Activated naive CD8-positive, alpha-beta T cell treated with anti-CD3 and anti-CD28 coated beads, Interleukin-2, amount 50 U/mL, for 16 hours (primary cell): Measurements from ENCODE around the gene MDH1B.
"Not testable (repeated sequence)": the region's sequence is repeated elsewhere in the genome, so short reads cannot be mapped to it uniquely, and the experiment has no call there.

ENCODE experiments used
- DNase-seq: peaks from one replicate; pipeline ENCODE4 v3.0.0-alpha.2; 2020; ENCODE audit warnings: low read depth, low spot score

MDH1B gene

DNA sequence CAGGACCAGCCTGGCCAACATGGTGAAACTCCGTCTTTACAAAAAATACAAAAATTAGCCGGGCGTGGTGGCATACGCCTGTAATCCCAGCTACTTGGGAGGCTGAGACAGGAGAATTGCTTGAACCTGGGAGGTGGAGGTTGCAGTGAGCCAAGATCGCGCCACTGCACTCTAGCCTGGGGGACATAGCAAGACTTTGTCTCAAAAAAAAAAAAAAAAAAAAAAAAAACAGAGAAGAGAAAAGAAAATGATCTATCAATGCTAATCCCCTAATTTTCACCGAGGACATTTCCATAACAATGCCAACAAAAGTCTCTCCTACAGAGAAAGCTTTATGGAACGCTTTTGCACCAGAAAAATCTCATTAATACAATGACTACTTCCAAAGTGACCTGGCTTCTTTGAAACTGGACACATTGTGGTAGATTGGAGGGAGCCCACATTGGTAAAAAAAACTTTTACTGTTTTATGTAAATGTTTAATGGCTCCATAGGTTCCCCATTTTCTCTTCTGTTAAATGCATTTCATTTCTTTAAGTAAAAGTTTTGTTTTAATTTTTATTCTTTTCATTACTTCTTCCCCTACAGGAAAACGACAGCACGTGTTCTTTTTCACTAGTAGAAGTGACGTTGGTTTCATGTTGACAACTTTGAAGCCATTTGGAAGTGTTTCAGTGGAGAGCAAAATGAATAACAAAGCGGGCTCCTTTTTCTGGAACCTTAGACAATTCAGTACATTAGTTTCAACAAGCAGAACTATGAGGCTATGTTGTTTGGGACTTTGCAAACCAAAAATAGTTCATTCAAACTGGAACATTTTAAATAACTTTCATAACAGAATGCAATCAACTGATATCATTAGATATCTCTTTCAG is 1.2 kb upstream of the MDH1B start:
- DNase-seq: no peak

DNA sequence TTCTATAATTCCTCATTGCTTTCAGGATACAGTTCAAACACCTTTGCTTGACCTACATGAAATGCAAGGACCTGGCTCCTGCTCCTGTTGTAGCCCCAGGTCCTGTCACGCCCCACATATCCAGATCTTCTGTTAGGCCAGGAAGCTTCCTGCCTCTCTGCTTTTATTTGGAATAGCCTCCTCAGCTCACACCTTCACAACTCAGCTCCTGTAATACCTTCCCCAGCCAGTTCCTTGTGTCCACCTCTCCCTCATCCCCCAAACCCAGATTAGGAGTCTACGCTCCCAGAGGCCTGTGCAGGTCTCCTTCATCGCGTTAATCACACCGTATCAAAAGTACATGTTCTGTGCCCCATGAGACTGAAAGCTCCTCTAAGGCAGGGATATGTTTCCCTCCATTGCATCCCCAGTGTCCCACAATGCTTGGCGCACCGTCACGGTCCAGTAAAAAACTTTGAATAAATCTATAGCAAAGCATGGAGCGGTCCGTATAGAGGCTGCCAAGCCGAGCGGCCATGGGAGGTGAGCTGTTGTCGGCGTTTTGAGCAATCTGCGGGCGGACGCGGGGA is 371 bp downstream of the MDH1B start:
- no peak for DNase-seq

DNA sequence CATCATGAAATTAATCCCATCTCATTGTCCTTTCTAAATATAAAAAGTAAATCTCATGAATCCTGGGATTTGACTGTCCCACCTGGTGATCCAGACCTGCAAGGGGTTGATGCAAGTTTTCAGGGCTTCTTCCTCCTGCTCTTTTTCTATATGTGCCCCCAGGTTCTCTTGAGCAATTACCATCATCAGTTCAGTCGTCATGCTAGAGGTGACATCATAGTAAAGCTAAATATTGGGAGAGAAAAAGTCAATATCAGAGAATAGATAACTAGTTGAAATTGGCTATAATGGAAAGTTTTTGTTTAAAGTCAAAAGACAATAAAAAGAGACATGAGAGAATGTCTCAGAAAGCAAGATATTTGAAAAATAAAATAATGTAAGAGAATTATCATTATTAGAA is 8.3 kb downstream of the MDH1B start:
- DNase-seq: no peak

DNA sequence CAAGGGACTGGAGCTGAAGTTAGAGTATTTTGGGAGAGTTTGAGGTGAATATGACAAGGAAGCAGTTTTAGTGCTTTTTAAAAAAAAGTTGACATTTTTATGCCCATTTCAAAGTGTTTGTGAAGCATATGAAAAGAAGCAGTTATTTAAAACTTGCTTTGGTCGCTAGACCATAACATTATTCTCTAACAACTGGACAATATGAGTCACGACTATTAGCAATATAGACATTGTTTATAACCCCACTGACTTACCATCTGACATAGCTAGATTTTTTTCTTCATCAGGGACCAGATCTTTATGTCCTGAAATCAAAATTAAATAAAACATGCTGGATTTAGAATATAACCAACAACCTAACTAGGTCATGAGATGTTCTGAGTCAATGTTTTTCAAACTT is 24.3 kb downstream of the MDH1B start:
- no peak for DNase-seq

DNA sequence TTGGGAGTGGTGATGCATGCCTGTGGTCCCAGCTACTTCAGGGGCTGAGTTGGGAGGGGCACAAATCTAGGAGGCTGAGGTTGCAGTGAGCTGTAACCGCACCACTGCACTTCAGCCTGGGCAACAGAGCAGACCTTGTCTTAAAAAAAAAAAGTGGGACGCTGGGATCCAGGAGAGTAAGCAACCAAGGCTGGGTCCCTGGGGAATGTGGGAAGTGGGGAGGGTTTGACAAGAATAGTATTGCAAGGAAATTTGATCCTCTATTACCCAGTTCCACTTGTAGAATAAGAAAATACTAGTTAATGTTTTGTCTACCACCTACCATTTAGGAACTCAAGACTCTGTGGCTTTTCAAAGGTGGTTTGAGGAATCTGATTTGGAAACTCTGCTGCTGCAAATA is 25.9 kb downstream of the MDH1B start:
- DNase-seq: no peak

DNA sequence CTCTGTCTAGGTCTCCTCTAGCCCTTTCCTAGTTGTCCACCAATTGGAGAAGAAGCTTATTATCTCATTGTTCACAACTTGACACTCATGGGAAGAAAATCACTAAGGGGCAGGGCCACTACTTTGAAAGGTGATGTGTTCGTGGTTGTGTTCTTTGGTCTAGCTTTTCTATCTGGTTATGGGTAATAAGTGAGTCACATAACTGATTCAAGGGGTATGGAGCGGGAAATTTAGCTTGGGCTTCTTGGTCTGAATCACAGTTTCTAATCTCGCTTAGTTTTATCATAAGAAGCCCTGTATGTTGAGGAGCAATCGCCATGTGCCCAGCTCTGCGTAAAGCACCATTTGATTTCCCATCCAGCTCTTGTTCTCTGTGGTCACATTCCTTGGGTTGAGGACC is 28.2 kb downstream of the MDH1B start:
- DNase-seq: no peak

DNA sequence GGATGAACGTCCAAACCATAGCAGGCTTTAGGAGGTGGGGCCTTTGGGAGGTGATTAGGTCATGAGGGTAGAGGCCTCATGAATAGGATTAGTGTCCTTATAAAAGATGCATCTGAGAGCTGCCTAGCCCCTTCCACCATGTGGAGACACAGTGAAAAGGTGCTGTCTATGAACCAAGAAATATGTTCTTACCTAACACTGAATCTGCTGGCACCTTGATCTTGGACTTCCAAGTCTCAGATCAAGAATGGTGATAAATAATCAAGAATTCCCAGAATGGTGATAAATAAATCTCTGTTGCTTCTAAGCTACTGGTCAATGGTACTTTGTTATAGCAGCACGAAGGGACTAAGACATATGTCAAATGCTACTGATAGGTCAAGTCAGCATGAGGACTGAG is 31.8 kb downstream of the MDH1B start:
- no peak for DNase-seq

DNA sequence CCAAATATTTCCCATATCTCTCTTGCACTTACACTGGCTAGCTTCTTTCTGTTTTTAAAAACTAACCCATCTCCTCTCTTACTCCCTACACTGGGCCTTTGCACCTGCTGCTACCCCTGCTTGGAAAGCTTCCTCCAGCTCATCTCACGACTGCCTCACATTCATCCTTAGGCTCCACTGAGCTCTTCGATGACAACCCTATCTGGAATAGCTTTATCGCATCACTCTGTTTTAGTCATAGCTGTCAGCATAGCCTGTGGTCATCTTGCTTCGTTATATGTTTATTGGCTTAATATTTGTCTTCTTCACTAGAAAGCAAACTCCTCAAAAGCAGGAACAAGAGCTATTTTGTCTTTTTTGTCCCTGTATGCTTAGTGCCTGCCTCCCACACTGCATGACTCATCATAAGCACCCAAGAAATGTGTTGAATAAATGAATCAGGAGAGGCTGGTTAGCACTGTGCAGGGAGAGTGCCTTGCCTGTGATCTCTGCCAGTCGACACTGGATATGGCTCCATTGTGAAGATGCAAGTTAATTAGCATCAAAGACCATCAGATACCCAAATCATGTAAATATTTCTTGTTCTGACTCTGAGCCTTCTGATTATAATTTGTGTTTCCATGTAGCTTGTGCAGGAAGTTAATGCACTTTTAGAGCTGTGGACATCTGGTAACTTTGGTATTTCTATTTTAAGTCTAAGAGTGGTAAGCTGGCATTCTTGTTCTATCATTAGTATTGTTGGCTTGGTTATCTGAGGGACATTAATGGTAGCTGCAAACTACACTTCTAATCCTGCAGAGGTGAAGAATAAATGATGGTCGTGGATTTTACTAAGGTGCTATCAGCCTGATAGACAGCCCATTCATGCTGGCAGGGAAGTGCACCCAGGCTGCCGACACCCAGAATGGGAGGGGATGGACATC is 36.6 kb downstream of the MDH1B start:
- no peak for DNase-seq

DNA sequence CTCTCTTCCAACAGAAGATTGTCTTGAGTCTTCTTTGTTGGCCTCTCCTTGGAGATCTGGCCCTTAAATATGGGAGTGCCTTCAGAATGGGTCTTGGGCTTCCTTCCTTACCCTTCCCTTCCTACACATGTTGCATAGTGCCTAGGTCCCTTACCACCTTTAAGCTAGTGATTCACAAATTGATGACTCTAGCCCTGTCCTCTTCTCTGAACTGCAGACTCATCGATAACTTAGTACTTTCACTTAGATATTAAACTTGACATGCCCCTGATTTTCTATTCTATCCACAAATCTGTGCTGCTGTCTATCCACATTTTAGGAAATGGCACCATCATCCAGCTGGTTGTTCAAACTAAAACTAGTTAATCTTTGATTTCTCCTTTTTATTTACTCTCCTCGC is 37.8 kb downstream of the MDH1B start:
- no peak for DNase-seq

DNA sequence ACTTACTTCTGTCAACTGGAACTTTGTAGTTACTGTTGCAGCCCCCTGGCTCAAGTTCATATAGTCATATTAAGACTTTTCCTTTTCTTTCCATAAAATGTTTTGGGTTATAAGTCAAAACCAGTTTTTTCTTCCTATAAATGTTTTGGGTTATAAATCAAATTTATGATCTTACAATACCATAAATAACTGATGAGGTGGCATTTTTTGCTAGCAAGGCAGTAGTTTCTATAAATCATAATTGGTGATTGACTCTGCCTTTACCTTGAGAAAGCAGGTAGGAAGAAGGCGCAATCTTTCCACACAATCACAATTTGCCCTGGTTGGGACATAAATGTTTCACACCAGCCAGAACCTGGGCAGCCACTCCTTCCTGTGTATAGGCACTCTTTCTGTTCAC is 41.8 kb downstream of the MDH1B start:
- DNase-seq: no peak

DNA sequence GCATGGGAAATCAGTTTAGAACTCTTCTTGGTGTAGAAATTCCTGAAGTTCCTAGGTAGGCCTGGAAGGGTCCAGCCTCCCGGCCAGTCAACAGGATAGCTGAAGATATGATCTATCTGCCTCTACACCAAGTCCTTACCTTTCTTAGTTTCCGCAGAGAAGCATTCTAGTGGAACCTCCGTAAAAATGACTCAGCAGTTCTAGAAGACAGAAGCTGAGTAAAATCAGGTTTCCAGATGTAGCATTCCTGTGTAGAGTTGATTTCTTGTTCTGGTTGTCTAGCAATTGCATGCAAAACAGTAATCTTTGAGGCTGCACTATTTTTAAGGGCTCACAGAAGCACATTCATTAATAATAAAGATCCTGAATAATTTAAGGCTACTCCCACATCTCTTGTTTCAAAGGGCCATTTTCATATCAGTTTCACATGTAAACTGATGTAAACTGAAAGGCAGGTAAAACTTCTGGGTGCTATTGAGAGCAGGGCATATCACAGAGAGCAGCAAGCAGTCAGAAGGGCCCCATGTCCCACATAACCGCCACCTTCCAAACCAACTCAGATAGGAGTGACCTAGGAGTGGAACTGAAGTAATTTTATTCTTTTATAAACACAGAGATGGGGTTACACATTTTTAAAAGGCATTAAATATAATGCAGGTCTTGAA is 43.7 kb downstream of the MDH1B start:
- DNase-seq: no peak

DNA sequence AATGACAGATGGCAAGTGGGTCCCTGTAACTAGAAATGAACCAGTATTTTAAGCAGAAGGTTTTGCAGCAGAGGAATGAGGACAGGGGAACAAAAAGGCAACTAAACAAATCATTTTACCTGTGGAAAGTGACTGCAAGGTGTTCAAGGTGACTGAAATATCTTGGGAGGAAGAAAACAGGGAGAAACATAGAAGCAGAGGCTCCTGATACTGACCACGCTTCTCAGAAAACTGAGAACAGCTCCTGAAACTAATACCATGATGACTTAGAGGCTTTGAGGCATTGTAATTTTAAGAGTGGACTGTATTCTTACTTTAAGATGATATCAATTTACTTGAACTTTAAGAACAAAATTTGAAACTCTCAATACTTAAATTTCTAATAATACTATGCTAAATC is 46.8 kb downstream of the MDH1B start, which contains the start of gene DYTN:
Gene DYTN, minus strand, starts transcription at position 101 of the 400 bp plus-strand sequence. CDS start 117 bp downstream, outside the sequence.
- no peak for DNase-seq

DNA sequence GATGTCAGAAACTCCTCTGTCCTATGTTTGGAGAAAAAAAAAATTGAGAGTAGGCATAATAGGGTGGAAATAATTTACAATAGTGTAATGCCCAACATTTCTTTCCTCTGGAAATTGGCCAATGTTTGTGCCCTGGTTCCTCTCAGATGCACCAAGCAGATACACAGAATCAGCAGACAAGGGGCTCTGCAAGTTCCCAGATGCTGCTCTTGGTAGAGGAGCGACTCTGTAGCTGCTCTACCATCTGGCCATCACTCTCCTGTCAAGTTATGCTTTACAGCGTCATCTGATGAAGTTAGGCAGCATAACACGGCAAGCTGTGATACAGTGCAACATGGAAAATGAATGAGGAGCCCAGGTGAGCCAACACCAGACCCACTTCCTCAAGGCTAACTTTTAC is 48.5 kb downstream of the MDH1B start:
- DNase-seq: no peak

DNA sequence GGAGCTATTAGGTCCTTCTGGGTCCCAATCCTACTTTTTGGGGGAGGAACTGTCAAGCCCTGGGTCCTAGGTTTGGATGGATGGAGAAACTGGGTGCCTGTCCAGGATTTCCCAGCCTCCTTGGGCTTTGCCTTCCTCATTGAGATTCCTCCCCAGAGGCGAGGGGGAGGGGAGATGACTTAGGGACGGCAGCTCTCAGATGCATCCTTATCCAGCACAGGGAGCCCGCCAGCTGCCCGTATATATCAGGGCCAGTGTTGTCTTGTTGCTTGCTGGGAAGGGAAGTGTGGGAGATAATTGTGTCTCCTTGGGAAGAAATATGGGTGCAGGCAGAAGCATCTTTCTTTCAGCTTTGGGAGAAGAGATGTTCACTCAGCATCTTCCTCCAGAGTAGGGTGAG is 49.9 kb downstream of the MDH1B start:
- DNase-seq: not testable (repeated sequence)

DNA sequence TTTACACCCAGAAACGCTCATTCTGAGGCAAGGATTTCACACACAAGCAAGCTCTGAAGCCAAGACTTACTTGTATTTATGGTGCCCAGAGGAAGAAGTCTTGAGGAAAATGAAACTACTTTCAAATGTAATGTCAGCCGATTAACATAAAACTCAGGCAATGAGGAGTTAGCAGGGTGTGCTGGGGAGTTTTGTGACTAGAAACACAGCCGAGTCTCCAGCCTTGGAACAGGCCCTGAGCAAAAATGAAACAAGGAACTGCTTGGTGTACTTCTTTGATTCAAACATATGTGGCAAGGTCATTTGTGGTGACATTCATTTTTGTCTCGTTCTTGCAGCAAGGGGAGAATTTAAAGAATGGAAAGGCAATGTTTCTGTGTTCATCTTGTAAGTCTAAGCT is 51.4 kb downstream of the MDH1B start:
- DNase-seq: no peak

DNA sequence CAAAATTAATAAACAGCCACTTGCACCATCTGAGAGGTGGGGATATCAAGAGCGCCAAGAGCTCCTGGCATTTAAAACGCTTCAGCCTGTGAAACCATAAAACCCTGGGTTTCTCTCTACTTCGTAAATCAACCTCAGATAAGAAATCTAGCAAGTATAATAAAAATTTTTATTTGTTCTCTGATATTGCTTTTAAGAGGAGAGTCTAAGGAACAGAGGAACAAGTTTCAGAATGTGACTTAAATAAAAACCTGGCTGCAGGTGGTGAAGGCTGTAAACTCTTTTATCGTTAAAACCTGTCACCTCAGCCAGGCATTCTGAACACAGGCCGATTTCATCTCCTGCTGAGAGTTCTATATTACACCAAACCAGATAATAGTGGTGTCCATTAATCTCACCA is 56.8 kb downstream of the MDH1B start:
- DNase-seq: no peak

DNA sequence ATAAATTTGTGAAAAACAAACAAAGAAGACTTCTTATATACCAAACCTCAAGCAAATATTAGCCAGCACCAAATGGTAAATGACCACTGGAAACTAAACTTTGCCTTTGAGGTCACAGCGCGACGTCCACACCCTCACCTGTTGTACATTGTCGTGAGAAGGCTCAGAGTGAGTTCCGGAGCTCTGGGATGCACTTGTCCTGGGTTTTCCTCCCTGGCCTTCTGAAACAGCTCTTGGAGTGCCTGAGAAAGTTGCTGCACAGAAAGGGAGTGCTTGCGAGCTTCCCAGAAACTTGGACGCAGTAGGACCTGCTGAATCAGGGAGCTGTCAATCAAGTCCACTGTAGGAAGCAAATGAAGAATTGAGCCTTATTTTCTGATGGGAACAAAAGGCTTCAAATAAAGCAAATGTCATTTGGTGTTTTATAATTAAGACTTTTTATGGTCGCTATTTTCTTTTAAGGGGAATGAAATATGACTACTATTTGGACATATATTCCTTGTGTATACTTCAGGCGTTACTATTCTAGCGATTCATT is 57.9 kb downstream of the MDH1B start:
- DNase-seq: no peak

DNA sequence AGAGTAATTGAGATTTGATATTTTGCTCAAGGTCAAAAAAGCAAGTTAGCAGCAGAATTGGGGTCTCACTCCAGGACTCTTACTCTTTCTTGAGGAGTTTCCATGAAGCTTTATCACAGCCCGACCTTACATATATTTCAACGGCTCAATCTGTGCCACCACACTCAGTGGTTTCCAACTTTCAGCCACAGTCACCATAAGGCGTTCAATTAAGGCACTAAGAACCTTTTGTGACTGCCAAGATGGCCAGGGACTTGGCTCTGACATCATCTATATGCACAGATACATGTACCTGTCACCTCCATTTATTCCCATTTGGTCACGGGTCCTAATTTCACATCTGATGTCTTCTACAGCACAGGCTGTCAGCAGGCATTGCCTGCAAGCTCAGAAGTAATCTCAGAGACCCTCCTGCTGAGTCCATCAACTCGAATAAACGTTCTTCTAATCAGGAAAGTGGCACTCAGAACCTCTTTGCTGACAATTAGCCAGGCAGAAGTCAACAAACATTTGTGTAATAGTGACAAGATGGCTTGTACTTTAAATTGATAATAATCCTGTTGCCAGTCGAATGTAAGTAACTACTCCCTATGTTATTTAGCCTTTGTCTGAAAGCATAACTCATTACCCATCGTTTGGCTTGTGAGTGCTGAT is 63.0 kb downstream of the MDH1B start:
- DNase-seq: no peak

DNA sequence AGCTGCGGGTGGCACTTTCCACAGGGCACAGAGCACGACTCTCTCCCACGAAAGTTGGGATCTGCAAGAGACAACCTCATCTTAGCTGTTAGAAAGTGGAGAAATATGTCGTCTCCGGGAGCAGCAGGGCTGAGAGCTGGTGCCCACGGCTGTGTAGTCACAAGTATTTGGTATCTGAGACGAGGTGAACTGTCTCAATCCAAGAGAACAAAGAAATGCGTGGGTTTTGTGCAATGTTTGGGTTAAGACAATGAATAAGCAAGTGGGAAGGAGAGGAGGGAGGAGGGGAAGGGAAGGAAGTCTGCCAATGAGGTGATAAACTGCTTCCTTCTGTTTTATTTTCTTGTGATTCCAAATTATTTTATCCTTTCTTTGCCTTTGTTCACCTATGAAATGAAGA is 65.0 kb downstream of the MDH1B start:
- no peak for DNase-seq

DNA sequence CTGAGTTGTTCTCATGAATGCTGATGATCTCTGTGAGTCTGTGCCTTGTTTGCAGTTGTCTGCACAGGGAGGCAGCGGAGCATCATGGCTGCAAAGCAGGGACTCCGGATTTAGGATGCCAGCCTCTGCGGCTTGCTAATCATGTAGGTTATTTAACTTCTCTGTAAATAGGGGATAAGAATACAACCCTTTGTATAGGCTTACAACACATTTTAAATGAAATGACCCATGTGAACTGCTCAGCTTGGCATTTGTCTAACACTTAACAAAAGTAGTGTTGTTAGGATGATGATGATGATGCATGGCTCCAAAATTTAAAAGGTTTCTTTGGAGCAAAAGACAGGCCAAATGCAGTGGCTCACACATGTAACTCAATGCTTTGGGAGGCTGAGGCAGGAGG is 66.3 kb downstream of the MDH1B start:
- no peak for DNase-seq

DNA sequence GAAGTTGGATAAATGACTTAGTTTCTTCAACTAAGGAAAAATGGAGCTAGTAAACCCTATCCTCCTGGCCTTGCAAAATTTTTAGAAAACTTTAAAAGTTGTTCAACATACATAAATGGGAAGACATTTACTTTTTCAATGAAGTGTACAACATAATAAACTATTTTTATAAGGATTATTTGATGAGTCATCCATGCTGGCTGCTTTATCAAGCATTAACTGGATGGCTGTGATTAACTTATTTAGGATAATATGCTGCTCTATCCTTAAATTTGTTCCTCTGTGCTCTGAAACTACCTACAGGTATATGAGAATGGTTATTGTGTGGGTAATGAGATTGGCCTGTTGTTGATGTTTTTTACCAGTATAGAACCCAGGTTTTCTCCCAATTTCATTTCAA is 68.2 kb downstream of the MDH1B start:
- no peak for DNase-seq
